Panc1 (cell line): ENCODE data around the gene FAM50B. TPM values are rescaled to one million over a fixed set of nuclear protein-coding genes. Genes with fewer than 3 reads are reported as not detected.

Experiments
- ATAC-seq: fragments of 200-7000 bp; cut with Tn5 transposase; 2 replicates; pipeline ENCODE4 v1.9.1; 2020; ENCODE audit warnings: mild to moderate bottlenecking, moderate library complexity
- BruUV-seq: library from RNA; stranded (reverse); fragments of 400-500 nt; replicated peaks from 2 replicates; lab custom pipeline; 2021; lab: Mats Ljungman, UMichigan
- CTCF ChIA-PET: fragments of 300-600 bp; sonication (Branson Sonifier 250); formaldehyde crosslinking; loops from one replicate; lab custom pipeline; 2022; ENCODE audit warnings: antibody characterized with exemption; lab: Charles Lee
- POLR2A ChIA-PET: fragments of 300-600 bp; sonication (Branson Sonifier 250); formaldehyde crosslinking; loops from one replicate; lab custom pipeline; 2022; ENCODE audit warnings: antibody characterized with exemption; lab: Charles Lee
- DNase-seq: peaks from one replicate; pipeline ENCODE4 v3.0.0-alpha.2; 2010; ENCODE audit warnings: low read depth, low spot score
- H3K27ac ChIP-seq: 2 replicates; pipeline ENCODE4 v1.5.1; 2011; ENCODE audit warnings: mild to moderate bottlenecking, low read length, inconsistent platforms
- H3K27me3 ChIP-seq: fragments of 200-500 bp; sonication (Bioruptor generic); 2 replicates; pipeline ENCODE4 v1.6.0; 2014; ENCODE audit warnings: low read length, inconsistent platforms; ENCODE audit not compliant: control insufficient read depth, insufficient read depth
- H3K36me3 ChIP-seq: fragments of 200-500 bp; sonication (Bioruptor generic); 2 replicates; pipeline ENCODE4 v1.5.1; 2014; ENCODE audit warnings: inconsistent platforms, mild to moderate bottlenecking, low read length, moderate library complexity; ENCODE audit not compliant: control insufficient read depth, insufficient read depth
- H3K4me1 ChIP-seq: 2 replicates; pipeline ENCODE4 v1.5.1; 2011; ENCODE audit warnings: inconsistent platforms, mild to moderate bottlenecking, low read length, moderate library complexity; ENCODE audit not compliant: control insufficient read depth, insufficient read depth
- H3K4me3 ChIP-seq, 2 experiments: 2 replicates each; pipeline ENCODE4 v1.5.1; 2011 to 2012; ENCODE audit warnings: low read depth in 2 of 2, low read length in 2 of 2, mild to moderate bottlenecking in 2 of 2, inconsistent platforms in 1 of 2, moderate library complexity in 1 of 2
- H3K9me3 ChIP-seq: fragments of 200-500 bp; sonication (Bioruptor generic); 2 replicates; pipeline ENCODE4 v1.5.1; 2014; ENCODE audit warnings: low read depth, mild to moderate bottlenecking, inconsistent platforms, low read length, moderate library complexity; ENCODE audit not compliant: control insufficient read depth, insufficient read depth
- CTCF ChIP-seq: fragments of 450-650 bp; IDR thresholded peaks from 2 replicates; pipeline ENCODE4 v1.5.1; 2017; ENCODE audit warnings: mild to moderate bottlenecking
- POLR2AphosphoS5 ChIP-seq: IDR thresholded peaks from 2 replicates; pipeline ENCODE4 v1.6.1; 2012; ENCODE audit warnings: mild to moderate bottlenecking, low read depth, low read length, moderate library complexity
- REST ChIP-seq, 2 experiments: IDR thresholded peaks; 2 replicates each; pipeline ENCODE4 v1.6.1; 2011 to 2012; ENCODE audit warnings: low read depth in 2 of 2, control low read depth in 1 of 2, low read length in 1 of 2, mild to moderate bottlenecking in 1 of 2, moderate library complexity in 1 of 2; ENCODE audit not compliant: insufficient read depth in 1 of 2
- SIN3A ChIP-seq: IDR thresholded peaks from 2 replicates; pipeline ENCODE4 v1.6.1; 2012; ENCODE audit warnings: low read depth, mild to moderate bottlenecking, low read length, moderate library complexity, borderline replicate concordance; ENCODE audit not compliant: insufficient read depth
- TCF7L2 ChIP-seq: IDR thresholded peaks from 2 replicates; pipeline ENCODE4 v1.6.1; 2011; ENCODE audit warnings: mild to moderate bottlenecking, low read depth, low read length, inconsistent platforms
- in situ Hi-C: cut with HindIII; loops from 2 replicates; pipeline ENCODE4 v1.10.0; 2016; ENCODE audit warnings: low sequenced_read_pairs, low pct_unique_long_range_greater_than_20kb
- intact Hi-C: fragments of 100-400 bp; cut with micrococcal nuclease; formaldehyde crosslinking; loops from one replicate; pipeline ENCODE4 v1.10.0; 2022; ENCODE audit not compliant: unreplicated experiment
- total RNA-seq: library from RNA; stranded (reverse); gene quantifications from one replicate; pipeline ENCODE4 v1.2.1, GENCODE V29; 2021; ENCODE audit not compliant: unreplicated experiment

Gene FAM50B
- total RNA-seq, 1 experiment from 2014 or later, result not detected

- ATAC-seq, result peak; percentile 40; the same call in 1 of the 2 replicates
- H3K27me3 ChIP-seq, result no peaks in the 10 kb centered on the region
- in situ Hi-C loops, result no loop called here
- ChIA-PET CTCF (interaction anchor here (0.8 to 1.2 kb wide), 3 partner anchors 48 to 135 kb away, joined by 3 to 14 read pairs (median 6); no protein-coding TSS in a partner anchor), POLR2A (interaction anchor here (0.6 kb wide), 1 partner anchor 23 kb away, joined by 7 read pairs; no protein-coding TSS in a partner anchor)
- H3K36me3 ChIP-seq, result no peaks in the 10 kb centered on the region
- no peak overlapping the region for H3K27ac ChIP-seq
- no peak overlapping the region for H3K4me3 ChIP-seq
- H3K4me1 ChIP-seq, result peaks cover 11% of the 10 kb centered on the region
- TF ChIP-seq TCF7L2 (no peak), REST (IDR thresholded peaks at IDR 0.05; ENCODE audit: insufficient read depth in 1 of 2, low read depth in 2 of 2, low read length in 1 of 2) (no peak), SIN3A (no peak), CTCF (no peak), POLR2AphosphoS5 (no peak)
- intact Hi-C loops, result no loop called here
- no TSS peak for BruUV-seq
- H3K9me3 ChIP-seq, result no peaks in the 10 kb centered on the region
- DNase-seq, result no peak
These were observed 35.0 kb downstream of the FAM50B start for GRCh38 chr6:3884007-3884745.

DNA sequence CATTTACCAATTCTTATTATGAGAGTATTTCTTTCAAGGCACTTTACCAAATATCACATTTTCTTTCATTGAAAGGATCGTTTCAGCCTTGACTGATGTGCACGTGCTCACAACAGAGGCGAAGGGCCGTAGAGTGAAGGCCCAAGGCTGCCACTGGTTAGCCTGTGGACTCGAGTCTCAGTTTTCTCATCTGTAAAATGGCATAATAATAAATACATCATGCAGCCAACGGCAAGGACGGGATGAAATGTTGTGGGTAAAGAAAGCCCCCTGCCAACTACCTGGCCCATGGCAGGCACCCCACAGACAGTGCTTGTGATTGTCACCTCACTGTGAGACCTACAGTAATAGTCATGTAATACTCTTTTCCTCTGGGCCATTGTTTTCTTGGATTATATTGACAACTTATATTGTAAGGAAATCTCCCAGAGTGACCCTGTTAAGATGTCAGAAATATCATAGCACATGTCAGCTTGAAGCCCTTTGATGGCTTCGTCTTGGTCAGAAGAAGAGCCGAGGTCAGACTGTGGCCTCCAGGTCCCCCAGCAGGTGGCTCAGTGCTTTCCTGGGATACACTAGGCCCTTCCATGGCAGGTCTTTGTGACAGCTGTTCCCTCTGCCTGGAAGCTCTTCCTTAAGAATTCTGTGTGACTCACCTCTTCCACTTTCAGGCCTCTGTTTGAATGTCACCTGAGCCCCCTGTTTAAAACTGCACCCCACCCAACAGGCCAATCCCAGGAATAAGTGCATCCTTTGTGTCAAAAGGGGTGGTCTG is 36.3 kb downstream of the FAM50B start:
- Histone ChIP-seq H3K4me3 (no peak overlapping the region), H3K27me3 (no peaks in the 10 kb centered on the region), H3K9me3 (no peaks in the 10 kb centered on the region), H3K36me3 (no peaks in the 10 kb centered on the region), H3K4me1 (peaks cover 11% of the 10 kb centered on the region), H3K27ac (no peak overlapping the region)
- no peak for DNase-seq
- BruUV-seq, result no TSS peak
- intact Hi-C loops, result loop anchor here (2.0 kb wide), 1 partner anchor 143 kb away; no protein-coding TSS in a partner anchor
- CTCF ChIA-PET, result interaction anchor here (1.0 kb wide), 1 partner anchor 47 kb away, joined by 6 read pairs; no protein-coding TSS in a partner anchor
- peak; percentile 85 for ATAC-seq
- in situ Hi-C loops, result no loop called here
- TF ChIP-seq TCF7L2 (no peak), CTCF (peak; percentile 66), SIN3A (no peak), POLR2AphosphoS5 (no peak), REST (IDR thresholded peaks at IDR 0.05; ENCODE audit: insufficient read depth in 1 of 2, low read depth in 2 of 2, low read length in 1 of 2) (no peak)
- POLR2A ChIA-PET, result interaction anchor here (0.6 kb wide), 1 partner anchor 12 kb away, joined by 4 read pairs; no protein-coding TSS in a partner anchor
